Measurements from ENCODE around the gene TNC. TPM values are rescaled to one million over a fixed set of nuclear protein-coding genes. Genes with fewer than 3 reads are reported as not detected.

Gene TNC
- total and polyA plus RNA-seq, 2 of the 4 experiments (the other 2 are of a cell fraction) = 192 to 253 TPM

- Histone ChIP-seq H3K4me3 (ENCODE audit: insufficient read depth, low read depth, low read length) (peak overlapping the region; percentile 21), H2BK5ac (ENCODE audit: low read depth, low read length, poor library complexity, severe bottlenecking) (peak overlapping the region; percentile 91), H2AK5ac (ENCODE audit: low read depth, low read length) (peak overlapping the region; percentile 58), H3K9me3 (ENCODE audit: control insufficient read depth, insufficient read depth, low read length) (no peaks in the 10 kb centered on the region), H4K20me1 (ENCODE audit: insufficient read depth, low read length) (peaks cover 5% of the 10 kb centered on the region; the same call in 1 of the 2 replicates), H3K36me3 (ENCODE audit: control insufficient read depth, insufficient read depth, low read length) (peaks cover 24% of the 10 kb centered on the region), H3K79me1 (ENCODE audit: low read depth in 1 of 2, low read length in 2 of 2) (peaks cover 44 to 54% of the 10 kb centered on the region in 2 experiments), H3K14ac (replicated peaks; ENCODE audit: low read depth, low read length) (peak overlapping the region; percentile 71), H4K8ac (ENCODE audit: low read depth in 2 of 2, low read length in 2 of 2) (peak overlapping the region; percentile 15 to 80), H3K23ac (ENCODE audit: low read depth, low read length) (peak overlapping the region; percentile 92; the same call in 1 of the 2 replicates), H2AK9ac (replicated peaks; ENCODE audit: low read depth, low read length, poor library complexity) (no peak overlapping the region), H3K4me2 (ENCODE audit: low read depth, low read length) (peak overlapping the region; percentile 75), H3K9ac (ENCODE audit: low read depth, low read length) (peak overlapping the region; percentile 55), H2AFZ (replicated peaks; ENCODE audit: low read length, poor library complexity) (no peak overlapping the region), H3K4ac (ENCODE audit: low read depth, low read length) (peak overlapping the region; percentile 82), H2BK120ac (ENCODE audit: low read depth, low read length) (peak overlapping the region; percentile 84), H4K91ac (ENCODE audit: insufficient read depth, low read depth, low read length) (peak overlapping the region; percentile 60), H4K5ac (ENCODE audit: low read depth, low read length) (peak overlapping the region; percentile 85), H3K18ac (ENCODE audit: low read depth, low read length) (peak overlapping the region; percentile 98), H2BK15ac (ENCODE audit: low read depth, low read length) (peak overlapping the region; percentile 87; the same call in 2 of the 3 replicates), H3K27ac (ENCODE audit: insufficient read depth, low read length) (peak overlapping the region; percentile 71), H3K56ac (ENCODE audit: extremely low read depth, insufficient read depth, low read length) (peak overlapping the region; percentile 72), H3K4me1 (ENCODE audit: control insufficient read depth, insufficient read depth, low read length) (peaks cover 14% of the 10 kb centered on the region), H3K9me1 (ENCODE audit: insufficient read depth, low read length) (peaks cover 9% of the 10 kb centered on the region; the same call in 1 of the 2 replicates), H2BK20ac (ENCODE audit: low read depth, low read length) (peak overlapping the region; percentile 85), H3K27me3 (ENCODE audit: control insufficient read depth, insufficient read depth, low read length) (no peaks in the 10 kb centered on the region)
- peak; percentile 44 for DNase-seq
- BruUV-seq (replicated peaks) = TSS peak; percentile 86
- dilution Hi-C loops (cut with HindIII; ENCODE audit: low sequenced_read_pairs, unreplicated experiment) = no loop called here
- ChIA-PET POLR2A (ENCODE audit: unreplicated experiment) (interaction anchor here (0.6 to 1.1 kb wide), 2 partner anchors 396 to 411 kb away, joined by 3 read pairs; no protein-coding TSS in a partner anchor), CTCF (interaction anchor here (2.2 kb wide), 1 partner anchor 12 kb away, joined by 5 read pairs; no protein-coding TSS in a partner anchor)
- intact Hi-C loops (cut with micrococcal nuclease) = loop anchor here (5.0 kb wide), 1 partner anchor 252 kb away; no protein-coding TSS in a partner anchor
- in situ Hi-C loops (cut with MboI; ENCODE audit: low sequenced_read_pairs) = loop anchor here (10.0 kb wide), 1 partner anchor 410 kb away; no protein-coding TSS in a partner anchor
- no CpG with 5 or more reads among the region's 2 CpGs for WGBS, 2 experiments (ENCODE audit: extremely low coverage in 2 of 2, insufficient read length in 1 of 2)
- ATAC-seq (ENCODE audit: low read depth) = no peak
- TF ChIP-seq RAD21 (IDR thresholded peaks at IDR 0.05; ENCODE audit: low read length) (no peak), MAZ (IDR thresholded peaks at IDR 0.05; ENCODE audit: borderline replicate concordance, low read depth, low read length) (no peak), FOS (IDR thresholded peaks at IDR 0.05; ENCODE audit: low read depth, low read length) (no peak), MXI1 (IDR thresholded peaks at IDR 0.05; ENCODE audit: borderline replicate concordance, low read depth, low read length) (no peak), USF2 (IDR thresholded peaks at IDR 0.05; ENCODE audit: low read depth, low read length) (no peak), CHD1 (IDR thresholded peaks at IDR 0.05; ENCODE audit: low read depth, low read length) (no peak), CEBPB (IDR thresholded peaks at IDR 0.05; ENCODE audit: low read depth, low read length) (no peak), ELK1 (IDR thresholded peaks at IDR 0.05; ENCODE audit: borderline replicate concordance, low read depth, low read length) (no peak), RFX5 (IDR thresholded peaks at IDR 0.05; ENCODE audit: low read depth, low read length) (no peak), CTCF (conservative IDR thresholded peaks at IDR 0.05; ENCODE audit: low read depth, low read length) (no peak), RCOR1 (IDR thresholded peaks at IDR 0.05; ENCODE audit: insufficient replicate concordance, low read length) (no peak), SMC3 (IDR thresholded peaks at IDR 0.05; ENCODE audit: low read depth, low read length) (no peak), BHLHE40 (IDR thresholded peaks at IDR 0.05; ENCODE audit: low read depth, low read length) (no peak; the same call in 1 of the 2 replicates)
Observed at GRCh38 chr9:115115117-115115880, 2.7 kb downstream of the TNC start.

Data from IMR-90 (cell line).